DMS53 treated with DMSO at 0.1 percent for 48 hours (cell line): ENCODE data around the gene NAPB.

Experiments
- DNase-seq: peaks from one replicate; lab custom pipeline; 2025; ENCODE audit not compliant: unreplicated experiment; lab: John Stamatoyannopoulos, UW

NAPB gene

GRCh38 chr20:23438661-23439060 is 17.4 kb upstream of the NAPB start:
- DNase-seq: no peak

DNA sequence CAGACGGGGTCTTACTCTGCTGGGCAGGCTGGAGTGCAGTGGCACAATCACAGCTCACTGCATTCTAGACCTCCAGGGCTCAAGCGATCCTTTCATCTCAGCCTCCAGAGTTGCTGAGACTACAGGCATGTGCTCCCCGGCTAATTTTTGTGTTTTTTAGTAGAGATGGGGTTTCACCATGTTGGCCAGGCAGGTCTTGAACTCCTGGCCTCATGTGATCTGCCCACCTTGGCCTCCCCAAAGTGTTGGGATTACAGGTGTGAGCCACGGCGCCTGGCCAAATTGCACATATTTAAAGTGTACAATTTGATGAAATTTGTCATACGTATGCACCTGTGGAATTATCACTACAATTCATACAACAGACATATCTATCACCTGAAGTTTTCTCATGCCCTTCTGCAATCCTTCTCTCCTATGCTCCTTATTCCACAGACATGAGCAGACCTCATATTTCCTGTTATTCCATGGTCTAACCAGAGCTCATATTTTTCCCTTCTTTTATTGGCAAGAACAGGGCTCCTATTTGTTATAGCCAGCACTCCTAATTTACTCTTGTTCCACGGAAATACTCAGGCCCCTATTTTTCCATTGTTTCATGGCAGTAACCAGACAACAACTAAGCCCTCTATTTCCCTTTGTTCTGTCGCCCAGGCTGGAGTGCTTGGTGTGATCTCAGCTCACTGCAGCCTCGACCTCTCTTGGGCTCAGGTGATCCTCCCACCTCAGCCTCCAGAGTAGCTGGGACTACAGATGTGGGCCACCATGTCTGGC is 16.0 kb upstream of the NAPB start:
- DNase-seq: no peak

- no peak for DNase-seq
These were observed 15.4 kb upstream of the NAPB start for GRCh38 chr20:23436681-23437080.

- DNase-seq: no peak
These were observed 14.6 kb upstream of the NAPB start for GRCh38 chr20:23435626-23436539.

DNA sequence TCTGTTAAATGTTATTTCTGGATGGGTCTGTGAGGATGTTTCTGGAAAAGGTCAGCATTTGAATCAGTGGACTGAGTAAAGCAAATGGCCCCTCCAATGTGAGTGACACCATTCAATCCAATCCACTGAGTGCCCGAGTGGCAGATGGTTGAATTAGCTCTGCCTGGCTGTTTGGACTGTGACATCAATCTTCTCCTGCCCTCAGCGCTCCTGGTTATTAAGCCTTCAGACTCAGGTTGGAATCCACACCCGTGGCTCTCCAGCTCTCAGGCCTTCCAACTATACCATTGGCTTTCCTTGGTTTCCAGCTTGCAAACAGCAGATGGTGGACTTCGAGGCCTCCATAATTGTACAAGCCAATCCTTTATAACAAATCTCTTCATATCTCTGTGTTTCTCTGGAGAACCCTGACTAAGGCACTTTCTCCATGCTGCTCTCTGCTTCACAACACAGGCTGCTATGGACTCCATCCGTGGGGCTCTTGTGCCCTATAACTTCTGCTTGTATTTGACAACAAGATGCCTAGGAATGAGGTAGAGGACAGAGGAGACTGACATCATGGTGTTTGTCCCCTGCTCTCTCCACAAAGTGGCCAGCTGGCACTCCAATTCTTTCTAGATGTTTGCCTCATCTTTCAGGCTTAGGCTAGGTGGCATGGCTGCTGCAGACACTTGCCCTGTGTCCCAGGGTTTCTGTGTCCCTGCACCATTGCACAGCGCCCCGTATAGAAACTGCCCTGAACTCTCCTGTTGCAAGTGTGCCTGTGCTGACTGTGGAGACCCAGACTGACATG is 13.4 kb upstream of the NAPB start:
- DNase-seq: no peak

GRCh38 chr20:23433628-23434027 is 12.3 kb upstream of the NAPB start:
- DNase-seq: no peak

GRCh38 chr20:23425129-23425528 is 3.8 kb upstream of the NAPB start:
- no peak for DNase-seq

DNA sequence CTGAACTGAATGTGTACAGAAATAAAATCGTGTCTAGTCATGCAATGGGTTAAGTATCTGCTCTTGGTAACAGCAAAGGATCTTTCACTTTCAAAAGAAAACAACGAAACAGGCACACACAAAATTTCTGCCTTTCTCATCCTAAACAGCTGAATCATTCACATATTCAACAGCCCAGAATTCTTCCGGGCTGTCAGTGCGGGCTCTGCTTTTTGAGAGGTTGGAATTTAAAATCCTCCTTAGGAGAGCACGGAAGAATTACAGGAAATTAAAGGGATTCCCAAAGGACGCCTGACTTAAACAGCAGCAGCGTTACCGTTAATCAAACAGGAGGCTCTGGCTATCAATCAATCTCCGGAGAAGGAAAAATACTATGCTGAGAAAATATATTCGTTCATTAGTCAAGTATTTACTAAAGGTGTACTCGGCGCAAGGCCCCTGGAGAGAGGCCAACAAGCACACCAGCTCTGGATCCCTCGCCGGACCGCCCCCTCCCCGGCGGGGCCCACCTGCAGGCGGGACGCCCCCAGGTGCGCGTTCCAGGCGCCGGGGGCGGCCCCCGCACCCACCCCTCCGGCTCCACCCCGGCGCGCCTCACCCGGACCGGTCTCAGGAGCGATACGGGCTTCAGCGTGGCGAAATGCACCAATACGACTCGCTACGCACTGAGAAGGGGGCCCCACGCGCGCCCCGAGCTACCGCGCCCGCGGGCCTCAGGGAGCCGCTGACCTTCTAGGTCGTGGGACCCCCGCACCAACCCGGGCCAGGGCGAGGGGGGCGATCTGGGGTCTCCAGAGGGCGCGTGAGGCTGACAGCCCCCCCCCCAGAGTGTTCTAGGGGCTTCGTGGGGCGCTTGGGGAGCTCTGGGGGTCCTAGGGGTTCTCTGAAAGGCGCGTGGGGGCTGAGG is 1.0 kb downstream of the NAPB start:
- DNase-seq: no peak

- no peak for DNase-seq
These were observed 1.7 kb downstream of the NAPB start for GRCh38 chr20:23419657-23419994.

- DNase-seq: no peak
These were observed 3.4 kb downstream of the NAPB start for GRCh38 chr20:23417861-23418260.

GRCh38 chr20:23415959-23416583 is 5.2 kb downstream of the NAPB start:
- DNase-seq: no peak

DNA sequence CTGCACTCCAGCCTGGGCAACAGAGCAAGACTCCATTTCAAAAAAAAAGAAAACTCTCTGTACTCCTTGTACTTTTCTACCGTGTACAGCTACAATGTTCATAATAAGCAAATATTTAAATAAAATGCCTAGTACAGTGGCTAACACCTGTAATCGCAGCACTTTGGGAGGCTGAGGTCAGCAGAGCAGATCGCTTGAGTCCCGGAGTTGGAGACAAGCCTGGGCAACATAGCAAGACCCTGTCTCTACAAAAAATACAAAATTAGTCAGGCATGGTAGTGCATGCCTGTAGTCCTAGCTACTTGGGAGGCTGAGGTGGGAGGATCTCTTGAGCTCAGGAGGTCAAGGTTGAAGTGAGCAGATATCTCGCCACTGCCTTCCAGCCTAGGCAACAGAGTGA is 5.7 kb downstream of the NAPB start:
- no peak for DNase-seq

DNA sequence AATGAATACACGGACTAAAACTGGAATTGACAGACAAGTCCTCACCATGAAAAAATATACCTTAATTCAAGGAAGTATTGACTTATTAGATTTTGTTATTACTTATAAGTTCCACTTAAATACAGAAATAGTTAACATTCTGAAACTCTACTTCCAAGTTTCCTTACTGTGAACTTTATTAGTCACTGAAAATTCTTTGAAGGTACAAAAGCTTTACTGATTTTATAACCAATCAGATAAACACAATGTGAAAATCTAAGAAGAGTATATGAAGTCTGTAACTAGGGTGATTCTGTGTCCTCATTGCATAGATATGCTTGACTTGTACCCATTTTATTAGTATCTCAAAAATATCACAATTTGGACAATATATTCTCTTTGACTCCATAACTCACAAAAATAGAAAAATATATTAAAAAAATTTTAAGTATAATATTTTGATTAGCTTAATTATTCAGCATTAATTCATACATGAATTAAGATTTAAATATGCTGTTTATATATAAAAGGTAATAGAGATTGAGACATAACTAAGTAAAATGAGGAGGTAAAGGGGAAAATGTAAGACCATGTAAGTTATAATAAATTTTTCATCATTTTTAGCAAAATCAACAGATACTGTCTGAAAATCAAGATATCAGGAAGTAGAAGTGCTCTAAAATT is 6.6 kb downstream of the NAPB start:
- no peak for DNase-seq

DNA sequence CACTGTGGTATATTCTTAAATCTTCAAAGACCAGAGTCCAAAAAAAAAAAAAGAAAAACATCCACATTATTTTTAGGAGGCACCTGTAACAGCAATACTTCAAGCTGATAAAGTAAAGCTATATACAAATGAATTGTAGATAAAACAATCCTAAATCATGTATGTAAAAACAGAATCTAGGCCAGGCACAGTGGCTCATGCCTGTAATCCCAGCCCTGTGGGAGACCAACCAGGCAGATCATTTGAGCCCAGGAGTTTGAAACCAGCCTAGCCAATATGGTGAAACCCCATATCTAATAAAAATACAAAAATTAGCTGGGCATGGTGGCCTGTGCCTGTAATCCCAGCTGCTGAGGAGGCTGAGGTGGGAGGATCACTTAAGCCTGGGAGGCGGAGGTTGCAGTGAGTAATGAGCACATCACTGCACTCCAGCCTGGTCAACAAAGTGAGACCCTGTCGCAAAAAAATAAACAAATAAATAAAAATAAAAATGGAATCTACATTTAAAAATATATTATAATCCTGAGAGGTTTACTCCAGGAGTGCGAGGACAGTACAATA is 7.3 kb downstream of the NAPB start:
- no peak for DNase-seq

DNA sequence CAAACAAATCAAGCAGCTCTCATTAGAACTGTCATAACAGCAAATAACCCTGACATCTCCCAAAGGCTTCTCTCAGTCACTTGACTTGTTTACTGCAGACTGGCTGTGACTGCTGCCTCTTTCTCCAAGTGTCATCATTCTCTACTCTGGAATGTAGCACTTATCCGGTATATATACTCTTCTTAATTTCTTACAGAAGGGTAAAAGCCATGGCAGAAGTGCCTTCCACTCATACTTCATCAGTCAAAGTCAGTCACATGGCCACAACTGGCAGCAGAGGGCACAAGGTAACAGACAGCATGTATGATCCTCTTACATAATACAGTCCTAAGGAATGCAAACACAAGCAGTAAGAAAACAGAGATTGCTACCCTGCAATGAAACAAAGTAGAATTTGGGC is 9.3 kb downstream of the NAPB start:
- no peak for DNase-seq

DNA sequence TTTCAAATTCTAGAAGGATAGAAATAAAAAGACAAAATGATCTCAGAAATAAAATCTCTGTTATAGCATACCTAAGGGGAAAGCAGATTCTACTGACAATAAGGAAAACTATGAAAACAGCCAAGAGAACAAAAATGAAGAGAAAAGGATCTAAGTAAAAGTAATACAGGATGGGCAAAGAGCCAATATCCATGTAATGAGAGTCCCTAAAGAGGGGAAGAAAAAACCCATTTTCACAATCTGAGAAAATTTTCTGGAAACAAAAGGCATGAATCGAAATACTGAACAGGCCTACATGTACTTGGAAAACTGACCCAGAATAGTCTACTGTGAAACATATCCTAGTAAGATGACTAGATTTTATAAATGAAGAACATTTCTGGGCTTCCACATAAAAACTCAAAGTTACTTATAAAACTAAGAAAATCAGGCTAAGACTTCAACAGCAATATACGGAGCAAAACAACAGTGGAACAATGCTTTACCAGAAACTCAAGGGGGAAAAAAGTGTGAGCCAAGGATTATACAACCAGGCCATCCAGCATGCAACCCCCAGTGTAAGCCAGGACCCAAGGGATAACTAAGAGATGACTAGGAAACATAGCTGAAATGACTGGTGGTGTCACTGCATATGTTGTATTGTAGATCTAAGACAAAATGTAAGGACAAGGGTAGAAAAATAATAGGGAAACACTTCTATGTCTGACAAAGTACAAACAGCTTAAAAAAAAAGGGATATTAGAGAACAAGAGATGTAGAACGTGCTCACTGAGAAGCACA is 10.2 kb downstream of the NAPB start:
- no peak for DNase-seq

GRCh38 chr20:23409800-23410199 is 11.5 kb downstream of the NAPB start:
- DNase-seq: no peak

DNA sequence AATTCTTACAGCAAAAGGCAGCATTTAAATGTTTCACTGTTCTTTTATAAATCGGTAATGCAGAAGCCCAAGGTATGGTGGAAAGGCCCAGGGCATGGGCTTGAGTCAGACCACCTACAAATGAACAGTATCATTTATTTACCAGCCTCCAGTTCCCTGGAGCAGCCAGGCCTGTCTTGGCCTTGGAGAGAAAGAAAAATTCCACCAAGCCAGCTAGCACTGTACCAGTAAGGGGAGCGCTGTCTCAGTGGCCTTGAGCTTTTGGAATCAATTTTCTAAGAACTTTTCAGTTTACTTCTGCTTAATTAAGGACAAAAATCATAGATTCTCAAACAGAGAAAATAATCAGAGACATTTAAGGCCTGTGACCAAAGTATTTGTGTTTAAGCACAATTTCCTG is 12.3 kb downstream of the NAPB start:
- DNase-seq: no peak
